Measurements from ENCODE around the gene COP1.

DNA sequence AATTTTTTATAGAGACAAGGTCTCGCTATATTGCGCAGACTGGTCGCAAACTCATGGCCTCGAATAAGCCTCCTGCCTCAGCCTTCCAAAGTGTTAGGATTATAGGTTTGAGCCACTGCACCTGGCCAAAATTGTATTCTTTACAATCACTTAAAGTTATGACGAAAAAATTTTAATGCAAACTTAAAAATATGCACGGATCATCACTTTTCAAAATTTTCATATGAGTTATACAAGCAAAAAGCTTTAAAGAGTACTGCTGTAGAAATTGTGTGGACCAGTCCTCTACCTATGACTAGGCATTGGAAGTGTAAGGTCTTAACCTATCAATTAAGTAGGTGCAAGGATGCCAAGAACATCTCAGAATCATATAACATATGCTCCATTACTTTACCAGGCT lies 34.9 kb downstream of the COP1 start:
- TF ChIP-seq POLR2AphosphoS5 (IDR thresholded peaks at IDR 0.05; ENCODE audit: low read depth, low read length) (no peak), POLR2A (IDR thresholded peaks at IDR 0.05; ENCODE audit: borderline replicate concordance, extremely low read depth, insufficient read depth, insufficient read length) (no peak)

All from HCT116 (cell line).